GM23338 (cell line): Measurements from ENCODE around the gene HS6ST2. TPM values are rescaled to one million over a fixed set of nuclear protein-coding genes. Genes with fewer than 3 reads are reported as not detected.

Experiments used
- ATAC-seq: fragments of 200-7000 bp; cut with Tn5 transposase; 3 replicates; pipeline ENCODE4 v1.9.1; 2020
- DNase-seq: peaks from one replicate; pipeline ENCODE4 v3.0.0-alpha.2; 2015; ENCODE audit warnings: low spot score
- H2AFZ ChIP-seq: fragments of 200-600 bp; sonication (generic); 2 replicates; pipeline ENCODE4 v1.8.0; 2016; ENCODE audit warnings: antibody characterized with exemption, mild to moderate bottlenecking, moderate library complexity
- H3F3A ChIP-seq: fragments of 200-600 bp; sonication (generic); replicated peaks from 2 replicates; pipeline ENCODE4 v1.8.0; 2017; ENCODE audit warnings: antibody characterized with exemption, mixed run types, low read depth
- H3K27ac ChIP-seq: fragments of 200-600 bp; sonication (generic); 2 replicates; pipeline ENCODE4 v1.6.1; 2016; ENCODE audit warnings: low read depth
- H3K27me3 ChIP-seq: fragments of 200-600 bp; sonication (generic); 2 replicates; pipeline ENCODE4 v1.8.0; 2016; ENCODE audit warnings: mild to moderate bottlenecking, mixed run types, moderate library complexity; ENCODE audit not compliant: insufficient read depth
- H3K36me3 ChIP-seq: fragments of 200-600 bp; sonication (generic); 2 replicates; pipeline ENCODE4 v1.8.0; 2016; ENCODE audit warnings: mild to moderate bottlenecking; ENCODE audit not compliant: insufficient read depth
- H3K4me1 ChIP-seq: fragments of 200-600 bp; sonication (generic); 2 replicates; pipeline ENCODE4 v1.8.0; 2016; ENCODE audit warnings: mild to moderate bottlenecking, moderate library complexity; ENCODE audit not compliant: insufficient read depth
- H3K4me2 ChIP-seq: fragments of 200-600 bp; sonication (generic); 2 replicates; pipeline ENCODE4 v1.7.1; 2017; ENCODE audit warnings: mixed run types
- H3K4me3 ChIP-seq: fragments of 200-600 bp; sonication (generic); 2 replicates; pipeline ENCODE4 v1.6.1; 2016; ENCODE audit warnings: mixed run types
- H3K79me2 ChIP-seq: fragments of 200-600 bp; sonication (generic); replicated peaks from 2 replicates; pipeline ENCODE4 v1.8.0; 2017; ENCODE audit warnings: mild to moderate bottlenecking; ENCODE audit not compliant: insufficient read depth
- H3K9me2 ChIP-seq: fragments of 200-600 bp; sonication (generic); 2 replicates; pipeline ENCODE4 v1.8.0; 2017; ENCODE audit not compliant: insufficient read depth
- H4K20me1 ChIP-seq: fragments of 200-600 bp; sonication (generic); replicated peaks from 2 replicates; pipeline ENCODE4 v1.8.0; 2017; ENCODE audit warnings: mild to moderate bottlenecking; ENCODE audit not compliant: insufficient read depth
- H3K27ac Mint-ChIP-seq: 2 replicates; pipeline ENCODE4 v1.8.0; 2020; ENCODE audit warnings: inconsistent platforms, mild to moderate bottlenecking, moderate library complexity, mixed read lengths
- H3K27me3 Mint-ChIP-seq: 3 replicates; pipeline ENCODE4 v1.8.0; 2022; ENCODE audit warnings: low read depth, mild to moderate bottlenecking, moderate library complexity, mixed read lengths, inconsistent platforms; ENCODE audit not compliant: insufficient read depth, poor library complexity
- H3K36me3 Mint-ChIP-seq: 3 replicates; pipeline ENCODE4 v1.8.0; 2021; ENCODE audit warnings: low read depth, mild to moderate bottlenecking, inconsistent platforms, moderate library complexity, mixed read lengths
- H3K4me1 Mint-ChIP-seq: 3 replicates; pipeline ENCODE4 v1.8.0; 2020; ENCODE audit warnings: mild to moderate bottlenecking, inconsistent platforms, mixed read lengths
- H3K4me3 Mint-ChIP-seq: 3 replicates; pipeline ENCODE4 v1.8.0; 2021; ENCODE audit warnings: moderate library complexity, mild to moderate bottlenecking, inconsistent platforms, mixed read lengths
- H3K9me3 Mint-ChIP-seq: 3 replicates; pipeline ENCODE4 v1.8.0; 2020; ENCODE audit warnings: moderate library complexity, mild to moderate bottlenecking, inconsistent platforms, mixed read lengths
- EZH2 ChIP-seq: fragments of 200-600 bp; sonication (generic); IDR thresholded peaks from one replicate; pipeline ENCODE4 v1.8.0; 2017; ENCODE audit warnings: antibody characterized with exemption, mild to moderate bottlenecking, low read depth; ENCODE audit not compliant: unreplicated experiment
- EZH2phosphoT487 ChIP-seq: fragments of 200-600 bp; sonication (generic); IDR thresholded peaks from one replicate; pipeline ENCODE4 v1.8.1; 2018; ENCODE audit warnings: antibody characterized with exemption; ENCODE audit not compliant: unreplicated experiment
- JUNB ChIP-seq: IDR thresholded peaks from one replicate; pipeline ENCODE4 v1.6.1; 2016; ENCODE audit warnings: antibody characterized with exemption; ENCODE audit not compliant: unreplicated experiment
- NANOG ChIP-seq: IDR thresholded peaks from 2 replicates; pipeline ENCODE4 v1.6.1; 2016; ENCODE audit warnings: antibody characterized with exemption, borderline replicate concordance
- POLR2AphosphoS5 ChIP-seq: IDR thresholded peaks from 2 replicates; pipeline ENCODE4 v1.6.1; 2016; ENCODE audit warnings: antibody characterized with exemption, low read depth
- STAT1 ChIP-seq: IDR thresholded peaks from one replicate; pipeline ENCODE4 v1.6.1; 2016; ENCODE audit warnings: antibody characterized with exemption; ENCODE audit not compliant: unreplicated experiment
- ZNF114 ChIP-seq: fragments of 250-450 bp; sonication (Bioruptor Pico); IDR thresholded peaks from 2 replicates; pipeline ENCODE4 v1.5.0; 2020; ENCODE audit warnings: mild to moderate bottlenecking, moderate library complexity
- polyA plus RNA-seq: library from polyadenylated mRNA; unstranded; fragments of >200 nt; fragmentation: Nextera tagmentation; extraction: Ambion mirVana; gene quantifications from 2 replicates; pipeline ENCODE4 v1.2.1, GENCODE V29; 2016
- total RNA-seq: library from RNA; depleted of rRNA; stranded (reverse); fragments of >200 nt; shearing (Covaris generic); gene quantifications from 2 replicates; pipeline ENCODE4 v1.2.3, GENCODE V29; 2014
- TF ChIP-seq, protein P1 (sequence below), 2 experiments: fragments of 200-600 bp in 1 of 2; sonication (generic) in 1 of 2; conservative IDR thresholded peaks; 2 replicates each; pipeline versions ENCODE4 v1.5.1 to v1.6.1; 2016 to 2017; ENCODE audit warnings: antibody characterized with exemption in 2 of 2, low read depth in 2 of 2, mild to moderate bottlenecking in 2 of 2, moderate library complexity in 1 of 2
- TF ChIP-seq, protein P2 (sequence below): IDR thresholded peaks from one replicate; pipeline ENCODE4 v1.6.1; 2018; ENCODE audit warnings: antibody characterized with exemption; ENCODE audit not compliant: unreplicated experiment

Gene HS6ST2
- total and polyA plus RNA-seq, 2 experiments from 2014 or later = 0.82 to 4.8 TPM

DNA sequence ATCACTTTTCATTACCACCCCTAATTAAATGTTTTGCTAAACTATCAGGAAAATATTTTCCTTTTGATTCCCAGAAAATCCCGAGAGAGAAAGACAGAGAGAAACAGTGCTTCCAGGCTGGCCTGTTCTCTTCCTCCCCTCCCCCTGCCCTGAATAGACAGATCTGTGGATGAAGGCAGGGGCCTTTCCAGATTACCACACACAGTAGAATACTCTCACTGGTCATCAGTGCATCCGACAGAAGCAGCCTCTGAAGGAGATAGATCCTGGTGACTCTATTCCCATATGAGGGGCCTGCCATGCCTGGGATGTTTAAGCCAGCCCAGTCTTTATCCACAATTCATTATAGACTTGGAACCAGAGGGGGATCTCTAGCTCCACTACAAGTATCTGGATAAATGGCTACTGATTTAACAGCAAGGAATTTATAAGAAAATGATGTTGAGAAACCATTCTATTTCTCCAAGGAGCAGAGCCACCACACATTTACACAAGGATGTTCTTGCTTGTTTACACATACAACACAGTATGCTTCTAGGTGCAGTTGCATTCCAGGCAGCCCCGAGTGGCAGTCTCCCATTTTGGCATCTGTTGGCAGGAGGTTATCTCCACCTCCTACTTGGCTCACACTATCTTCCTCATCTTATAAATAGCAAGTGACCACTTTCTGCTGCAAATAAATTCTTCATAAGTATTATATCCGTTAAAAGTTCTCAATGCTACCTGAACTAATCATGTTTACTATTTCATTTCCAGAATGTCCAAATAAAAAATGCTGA is 115.8 kb downstream of the HS6ST2 start:
- H3K79me2 ChIP-seq = no peaks in the 10 kb centered on the region
- H3K4me3 Mint-ChIP-seq = no peak overlapping the region
- H3K4me3 ChIP-seq = no peak overlapping the region
- H3K36me3 ChIP-seq = no peaks in the 10 kb centered on the region
- H3K27me3 Mint-ChIP-seq = no peaks in the 10 kb centered on the region
- H3K36me3 Mint-ChIP-seq = no peaks in the 10 kb centered on the region
- no peak for TF ChIP-seq STAT1
- TF ChIP-seq, protein P1, sequence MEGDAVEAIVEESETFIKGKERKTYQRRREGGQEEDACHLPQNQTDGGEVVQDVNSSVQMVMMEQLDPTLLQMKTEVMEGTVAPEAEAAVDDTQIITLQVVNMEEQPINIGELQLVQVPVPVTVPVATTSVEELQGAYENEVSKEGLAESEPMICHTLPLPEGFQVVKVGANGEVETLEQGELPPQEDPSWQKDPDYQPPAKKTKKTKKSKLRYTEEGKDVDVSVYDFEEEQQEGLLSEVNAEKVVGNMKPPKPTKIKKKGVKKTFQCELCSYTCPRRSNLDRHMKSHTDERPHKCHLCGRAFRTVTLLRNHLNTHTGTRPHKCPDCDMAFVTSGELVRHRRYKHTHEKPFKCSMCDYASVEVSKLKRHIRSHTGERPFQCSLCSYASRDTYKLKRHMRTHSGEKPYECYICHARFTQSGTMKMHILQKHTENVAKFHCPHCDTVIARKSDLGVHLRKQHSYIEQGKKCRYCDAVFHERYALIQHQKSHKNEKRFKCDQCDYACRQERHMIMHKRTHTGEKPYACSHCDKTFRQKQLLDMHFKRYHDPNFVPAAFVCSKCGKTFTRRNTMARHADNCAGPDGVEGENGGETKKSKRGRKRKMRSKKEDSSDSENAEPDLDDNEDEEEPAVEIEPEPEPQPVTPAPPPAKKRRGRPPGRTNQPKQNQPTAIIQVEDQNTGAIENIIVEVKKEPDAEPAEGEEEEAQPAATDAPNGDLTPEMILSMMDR (conservative IDR thresholded peaks at IDR 0.05; ENCODE audit: low read depth in 2 of 2) = no peak
- no peak for TF ChIP-seq JUNB
- TF ChIP-seq, protein P2, sequence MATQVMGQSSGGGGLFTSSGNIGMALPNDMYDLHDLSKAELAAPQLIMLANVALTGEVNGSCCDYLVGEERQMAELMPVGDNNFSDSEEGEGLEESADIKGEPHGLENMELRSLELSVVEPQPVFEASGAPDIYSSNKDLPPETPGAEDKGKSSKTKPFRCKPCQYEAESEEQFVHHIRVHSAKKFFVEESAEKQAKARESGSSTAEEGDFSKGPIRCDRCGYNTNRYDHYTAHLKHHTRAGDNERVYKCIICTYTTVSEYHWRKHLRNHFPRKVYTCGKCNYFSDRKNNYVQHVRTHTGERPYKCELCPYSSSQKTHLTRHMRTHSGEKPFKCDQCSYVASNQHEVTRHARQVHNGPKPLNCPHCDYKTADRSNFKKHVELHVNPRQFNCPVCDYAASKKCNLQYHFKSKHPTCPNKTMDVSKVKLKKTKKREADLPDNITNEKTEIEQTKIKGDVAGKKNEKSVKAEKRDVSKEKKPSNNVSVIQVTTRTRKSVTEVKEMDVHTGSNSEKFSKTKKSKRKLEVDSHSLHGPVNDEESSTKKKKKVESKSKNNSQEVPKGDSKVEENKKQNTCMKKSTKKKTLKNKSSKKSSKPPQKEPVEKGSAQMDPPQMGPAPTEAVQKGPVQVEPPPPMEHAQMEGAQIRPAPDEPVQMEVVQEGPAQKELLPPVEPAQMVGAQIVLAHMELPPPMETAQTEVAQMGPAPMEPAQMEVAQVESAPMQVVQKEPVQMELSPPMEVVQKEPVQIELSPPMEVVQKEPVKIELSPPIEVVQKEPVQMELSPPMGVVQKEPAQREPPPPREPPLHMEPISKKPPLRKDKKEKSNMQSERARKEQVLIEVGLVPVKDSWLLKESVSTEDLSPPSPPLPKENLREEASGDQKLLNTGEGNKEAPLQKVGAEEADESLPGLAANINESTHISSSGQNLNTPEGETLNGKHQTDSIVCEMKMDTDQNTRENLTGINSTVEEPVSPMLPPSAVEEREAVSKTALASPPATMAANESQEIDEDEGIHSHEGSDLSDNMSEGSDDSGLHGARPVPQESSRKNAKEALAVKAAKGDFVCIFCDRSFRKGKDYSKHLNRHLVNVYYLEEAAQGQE = no peak
- TF ChIP-seq ZNF114 (CRISPR knock-in tag) = no peak
- no peak for TF ChIP-seq EZH2
- no peaks in the 10 kb centered on the region; the same call in 1 of the 2 replicates for H3K9me2 ChIP-seq
- no peak overlapping the region for H3K4me2 ChIP-seq
- no peaks in the 10 kb centered on the region for H3K4me1 ChIP-seq
- H3K27ac ChIP-seq = no peak overlapping the region
- no peaks in the 10 kb centered on the region for H3K27me3 ChIP-seq
- H4K20me1 ChIP-seq = no peaks in the 10 kb centered on the region
- H3F3A ChIP-seq = no peaks in the 10 kb centered on the region
- no peak overlapping the region for H2AFZ ChIP-seq
- H3K9me3 Mint-ChIP-seq = no peaks in the 10 kb centered on the region
- H3K4me1 Mint-ChIP-seq = peaks cover 20% of the 10 kb centered on the region
- ATAC-seq (peak; percentile 34; the same call in 2 of the 3 replicates), DNase-seq (no peak)
- H3K27ac Mint-ChIP-seq = no peak overlapping the region

DNA sequence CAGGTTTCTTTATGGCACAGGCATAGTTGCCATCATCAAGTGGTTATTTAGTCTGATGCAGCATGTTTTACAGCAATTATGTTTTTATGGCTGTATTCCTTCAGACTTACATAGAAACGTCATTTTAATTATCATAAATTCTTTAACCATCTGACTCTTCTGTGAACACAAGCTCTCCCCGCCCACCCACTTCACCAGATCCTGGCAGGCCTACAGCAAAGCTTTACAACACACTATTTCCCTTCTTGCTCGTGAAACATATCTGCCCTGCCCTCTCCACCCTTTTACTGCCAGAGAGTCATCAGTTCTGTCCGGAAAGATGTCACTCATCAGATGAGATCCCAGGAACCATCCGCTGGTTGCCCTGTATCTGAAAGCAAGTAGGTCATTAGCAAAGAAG is 120.5 kb downstream of the HS6ST2 start:
- no peak for DNase-seq
- Mint-ChIP-seq H3K9me3 (no peaks in the 10 kb centered on the region), H3K4me1 (peaks cover 31% of the 10 kb centered on the region), H3K4me3 (no peak overlapping the region), H3K27me3 (peaks cover 2% of the 10 kb centered on the region), H3K36me3 (no peaks in the 10 kb centered on the region), H3K27ac (peak overlapping the region; percentile 18; the same call in 1 of the 2 replicates)
- Histone ChIP-seq H3F3A (no peaks in the 10 kb centered on the region), H3K4me3 (no peak overlapping the region), H3K79me2 (no peaks in the 10 kb centered on the region), H3K36me3 (no peaks in the 10 kb centered on the region), H3K27me3 (no peaks in the 10 kb centered on the region), H3K9me2 (no peaks in the 10 kb centered on the region), H3K4me1 (0 out of 2 replicates have a peak, but pooled peaks cover 6% of the 10 kb centered on the region), H3K27ac (no peak overlapping the region), H4K20me1 (no peaks in the 10 kb centered on the region), H3K4me2 (no peak overlapping the region), H2AFZ (no peak overlapping the region)
- TF ChIP-seq, protein P1 (conservative IDR thresholded peaks at IDR 0.05; ENCODE audit: low read depth in 2 of 2) = no peak
- no peak for TF ChIP-seq NANOG
- TF ChIP-seq POLR2AphosphoS5 = no peak
- TF ChIP-seq EZH2phosphoT487 = no peak
- TF ChIP-seq, protein P2 = no peak
- TF ChIP-seq JUNB = no peak
- no peak for TF ChIP-seq ZNF114 (CRISPR knock-in tag)
- ATAC-seq = no peak
